GM23248 (cell line): Measurements from ENCODE around the gene CENPQ.

Experiments
- EZH2 ChIP-seq: fragments of 200-600 bp; sonication (generic); IDR thresholded peaks from 2 replicates; pipeline ENCODE4 v1.6.1; 2018; ENCODE audit warnings: antibody characterized with exemption, mild to moderate bottlenecking; ENCODE audit not compliant: insufficient read depth, poor library complexity, severe bottlenecking
- EZH2phosphoT487 ChIP-seq: fragments of 200-600 bp; sonication (generic); IDR thresholded peaks from 2 replicates; pipeline ENCODE4 v1.6.1; 2018; ENCODE audit warnings: antibody characterized with exemption, moderate library complexity, mild to moderate bottlenecking, low read depth; ENCODE audit not compliant: insufficient read depth

DNA sequence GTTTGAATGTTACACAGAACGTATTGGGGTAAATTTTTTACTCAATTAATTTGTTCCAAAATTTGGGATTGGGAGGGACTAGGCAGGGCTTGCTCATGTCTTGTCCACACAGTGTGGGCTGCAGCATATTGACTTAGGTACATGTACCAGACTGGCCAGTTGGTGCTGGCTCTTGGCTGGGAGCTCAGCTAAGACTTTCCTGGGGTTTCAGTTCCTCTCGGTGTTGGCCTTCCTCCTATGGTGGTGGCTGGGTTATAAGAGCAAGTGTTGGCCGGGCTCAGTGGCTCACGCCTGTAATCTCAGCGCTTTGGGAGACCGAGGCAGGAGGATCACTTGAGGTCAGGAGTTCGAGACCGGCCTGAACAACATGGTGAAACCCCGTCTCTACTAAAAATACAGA lies 4.9 kb downstream of the CENPQ start:
- TF ChIP-seq EZH2 (no peak), EZH2phosphoT487 (no peak)
